NCI-H526 treated with DMSO at 0.1 percent for 48 hours (cell line): Measurements from ENCODE around the gene PTS.

ENCODE experiments used
- DNase-seq: peaks from one replicate; lab custom pipeline; 2025; lab: John Stamatoyannopoulos, UW

Gene PTS

GRCh38 chr11:112222303-112222702 is 3.9 kb upstream of the PTS start:
- DNase-seq: no peak

GRCh38 chr11:112223121-112223520 is 3.1 kb upstream of the PTS start:
- DNase-seq: no peak

DNA sequence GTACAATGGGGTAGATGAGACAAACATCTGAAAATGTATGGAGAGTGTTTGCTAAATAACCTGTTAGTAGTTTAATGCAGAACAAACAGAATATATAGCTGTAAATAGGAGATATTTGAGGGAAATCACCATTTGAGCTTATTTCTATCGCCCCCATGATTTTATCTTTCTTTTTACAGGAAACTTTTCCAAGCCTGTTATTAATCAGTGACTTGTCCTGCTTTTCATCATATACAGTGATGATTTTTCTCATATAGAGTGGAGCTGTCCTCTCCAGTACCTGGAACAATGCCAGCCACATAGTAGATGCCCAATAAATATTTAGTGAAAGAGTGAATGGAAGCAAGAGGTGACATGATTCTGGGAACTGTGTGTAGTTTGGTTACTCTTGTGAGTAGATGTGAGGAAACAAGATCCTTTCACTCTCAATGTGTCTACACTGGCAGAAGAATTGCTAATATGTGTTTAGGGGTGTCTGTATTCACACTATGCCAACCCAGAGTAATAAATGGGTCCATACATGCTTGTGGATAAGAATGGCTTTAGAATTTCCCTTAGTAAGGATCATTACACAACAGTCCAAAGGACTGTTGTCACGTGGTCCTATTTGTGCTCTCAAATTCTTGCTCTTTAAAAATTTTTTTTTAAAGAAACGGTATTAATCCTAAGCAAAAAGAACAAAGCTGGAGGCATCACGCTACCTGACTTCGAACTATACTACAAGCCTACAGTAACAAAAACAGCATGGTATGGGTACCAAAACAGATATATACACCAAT is 2.3 kb upstream of the PTS start:
- DNase-seq: no peak

- DNase-seq: no peak
Measured at GRCh38 chr11:112225753-112226061, 521 bp upstream of the PTS start.

- DNase-seq: peak; percentile 79
Measured at GRCh38 chr11:112226831-112227401, 688 bp downstream of the PTS start.

DNA sequence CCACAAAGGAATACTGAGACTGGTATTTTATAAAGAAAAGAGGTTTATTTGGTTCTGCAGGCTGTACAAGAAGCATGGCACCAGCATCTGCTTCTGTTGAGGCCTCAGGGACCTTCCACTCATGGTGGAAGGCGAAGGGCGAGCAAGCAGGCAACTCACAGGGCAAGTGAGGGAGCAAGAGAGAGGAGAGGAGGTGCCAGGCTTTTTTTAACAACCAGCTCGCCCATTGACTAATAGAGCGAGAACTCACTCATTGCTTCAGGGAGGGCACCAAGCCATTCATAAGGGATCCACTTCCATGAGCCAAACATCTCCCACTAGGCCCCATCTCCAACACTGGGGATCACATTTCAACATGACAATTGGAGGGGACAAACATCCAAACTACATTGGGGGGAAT is 1.2 kb downstream of the PTS start:
- no peak for DNase-seq

DNA sequence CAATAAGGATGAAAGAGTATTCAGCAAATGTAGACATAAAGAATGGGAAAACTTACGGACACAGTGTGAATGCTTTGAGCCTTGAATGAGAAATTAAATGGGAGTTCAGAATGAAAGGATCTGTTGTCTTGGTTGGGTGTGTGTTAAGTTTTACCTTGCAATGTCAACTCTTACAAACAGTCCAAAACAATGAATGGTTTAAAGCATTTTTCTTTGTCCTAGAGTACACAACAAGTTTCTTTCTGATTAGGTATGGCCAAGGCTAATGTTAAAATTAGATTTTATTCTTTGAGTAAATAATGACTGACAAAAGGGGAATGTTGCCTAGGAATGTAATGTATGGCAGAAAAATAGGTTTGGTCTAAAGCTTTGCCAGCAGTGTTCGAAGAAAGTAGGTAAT is 2.5 kb downstream of the PTS start:
- DNase-seq: no peak

DNA sequence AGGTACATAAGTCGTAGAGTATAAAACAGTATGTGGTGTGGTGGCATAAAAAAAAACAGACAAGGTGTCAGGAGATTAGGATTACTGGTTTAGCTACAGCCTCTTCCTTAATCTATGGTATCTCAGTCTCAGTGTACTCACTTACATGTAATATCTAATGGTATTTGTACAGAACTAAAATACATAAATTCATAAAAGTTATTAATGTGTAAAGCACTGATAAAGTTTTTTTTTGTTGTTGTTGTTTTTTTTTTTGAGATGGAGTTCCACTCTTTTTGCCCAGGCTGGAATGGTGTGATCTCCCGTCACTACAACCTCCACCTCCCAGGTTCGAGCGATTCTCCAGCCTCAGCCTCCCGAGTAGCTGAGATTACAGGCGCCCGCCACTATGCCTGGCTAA is 2.9 kb downstream of the PTS start:
- DNase-seq: no peak

DNA sequence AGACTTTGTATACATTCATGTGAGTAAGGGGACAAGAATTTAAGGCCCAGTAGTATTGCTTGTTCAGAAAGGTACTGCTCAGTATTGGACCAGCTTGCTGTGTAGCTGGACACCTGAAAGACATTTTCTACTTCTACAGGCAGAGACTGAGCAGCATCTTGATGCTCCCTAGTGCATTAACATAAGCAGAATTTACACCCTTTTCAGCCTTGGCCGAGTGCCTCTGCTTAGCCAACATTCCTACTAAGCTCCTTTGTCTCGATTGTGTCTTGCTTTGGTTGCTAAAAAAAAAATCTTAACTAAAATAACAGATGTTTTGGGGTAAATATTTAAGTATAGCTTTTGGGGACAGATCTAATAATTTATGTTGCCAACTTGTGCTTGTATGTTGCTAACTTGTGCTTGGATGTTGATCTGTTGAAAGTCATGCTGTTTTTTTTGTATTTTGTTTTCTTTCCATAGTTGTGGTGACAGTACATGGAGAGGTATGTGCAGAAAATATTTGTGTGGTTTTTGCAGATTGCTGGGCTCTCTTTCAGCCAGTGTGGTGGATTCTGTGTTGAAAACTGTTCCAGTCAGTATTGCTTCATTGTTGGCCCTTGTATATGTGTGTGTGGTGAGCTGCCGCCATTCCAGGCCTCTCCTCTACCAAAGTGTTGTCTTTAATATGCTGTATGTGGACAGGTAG is 3.7 kb downstream of the PTS start:
- no peak for DNase-seq

DNA sequence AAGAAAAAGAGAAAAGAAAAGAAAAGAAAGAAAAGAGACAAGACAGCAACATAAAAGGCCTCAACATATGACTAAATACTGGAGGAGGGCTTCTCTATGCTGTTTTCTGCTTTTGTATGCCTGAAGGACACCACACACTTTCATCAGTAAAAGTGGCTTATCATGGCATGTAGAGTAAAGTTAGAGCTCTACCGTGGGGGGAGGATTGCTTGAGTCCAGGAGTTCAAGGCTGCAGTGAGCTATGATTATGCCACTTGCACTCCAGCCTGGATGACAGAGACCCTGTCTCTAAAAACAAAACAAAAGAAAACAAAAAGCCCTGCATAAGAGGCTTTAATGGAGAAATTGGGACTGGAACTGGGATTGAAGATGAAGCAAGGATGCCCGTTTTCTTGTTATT is 5.7 kb downstream of the PTS start:
- DNase-seq: no peak

- DNase-seq: no peak
Measured at GRCh38 chr11:112235750-112236390, 9.6 kb downstream of the PTS start.

GRCh38 chr11:112237451-112237850 is 11.2 kb downstream of the PTS start:
- no peak for DNase-seq

DNA sequence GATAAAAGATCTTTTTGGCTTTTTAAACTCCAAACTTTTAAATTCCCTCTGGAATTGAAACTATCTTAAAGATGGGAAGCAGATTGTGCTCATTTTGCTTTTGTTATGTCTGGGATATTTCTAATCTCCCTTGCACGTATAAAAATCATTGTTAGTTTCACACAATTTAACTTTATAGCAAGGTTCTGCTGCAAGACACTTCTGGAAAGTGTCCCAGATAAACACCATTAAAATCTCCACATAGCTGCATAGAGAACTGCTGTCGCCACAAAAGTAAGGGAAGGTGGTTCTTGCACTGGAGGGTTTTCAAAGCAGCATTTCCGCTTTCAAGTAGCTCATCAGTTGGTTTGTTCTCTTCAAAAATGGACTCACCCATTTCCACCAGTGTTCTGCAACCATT is 11.8 kb downstream of the PTS start:
- DNase-seq: no peak

DNA sequence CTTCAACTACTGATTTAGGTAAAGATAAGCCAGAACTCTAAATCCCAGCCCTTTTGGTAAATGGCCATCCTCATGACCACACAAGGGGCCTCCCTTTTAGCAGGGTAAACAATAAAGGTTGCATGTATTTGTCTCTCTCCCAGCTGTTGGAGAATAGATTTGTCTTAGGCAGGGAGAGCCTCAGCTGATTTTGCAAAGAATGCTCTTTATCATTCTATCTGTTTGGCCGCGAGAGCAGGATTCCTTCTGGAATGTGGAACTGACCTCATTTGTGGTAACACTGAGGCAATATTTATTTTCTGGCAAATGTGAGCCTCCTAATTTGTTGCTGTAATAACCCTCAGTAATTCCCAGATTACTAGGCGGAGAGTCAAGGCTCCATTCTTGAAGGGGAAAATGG is 15.3 kb downstream of the PTS start:
- DNase-seq: no peak

- peak; percentile 27 for DNase-seq
Measured at GRCh38 chr11:112247201-112247600, 21.0 kb downstream of the PTS start.

GRCh38 chr11:112248201-112248600 is 22.0 kb downstream of the PTS start:
- no peak for DNase-seq

- no peak for DNase-seq
Measured at GRCh38 chr11:112249871-112250610, 23.8 kb downstream of the PTS start.

DNA sequence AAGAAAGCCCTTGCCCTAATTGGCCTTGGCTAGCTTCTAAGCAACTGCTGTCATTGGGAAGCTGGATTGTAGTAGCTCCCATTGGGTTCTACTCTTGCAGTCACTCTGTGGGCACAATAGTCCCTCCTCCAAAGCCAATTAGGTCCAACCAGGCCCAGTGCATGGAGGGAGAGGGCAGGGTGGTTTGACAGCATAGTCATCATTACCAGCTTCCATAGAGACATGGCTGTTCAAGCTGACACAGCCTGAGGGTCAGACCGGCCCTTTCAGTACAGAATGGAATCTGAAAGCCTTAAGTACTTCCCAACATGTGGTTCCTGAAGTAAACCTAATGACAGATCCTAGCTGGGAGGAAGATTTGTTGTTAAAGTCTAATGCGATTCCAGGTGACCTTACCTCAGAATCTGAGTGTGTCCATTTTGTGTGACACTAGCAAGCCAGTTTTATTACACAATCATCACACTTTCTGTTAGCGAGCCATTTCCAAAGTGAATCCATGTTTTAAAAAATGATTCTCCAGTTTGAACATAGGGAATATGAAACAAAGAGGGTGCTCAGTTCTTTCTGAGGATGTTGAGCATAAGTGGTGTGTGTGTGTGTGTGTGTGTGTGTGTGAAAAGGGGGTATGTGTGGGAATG is 27.5 kb downstream of the PTS start:
- no peak for DNase-seq

GRCh38 chr11:112255067-112255720 is 29.0 kb downstream of the PTS start:
- no peak for DNase-seq

- no peak for DNase-seq
Measured at GRCh38 chr11:112260490-112260889, 34.3 kb downstream of the PTS start, which contains the start of gene PLET1. Gene PLET1, minus strand, starts transcription at chr11:112260860. Its CDS starts 271 bp downstream, at chr11:112260589.
